ENCODE data around the gene CHID1.

Gene CHID1

DNA sequence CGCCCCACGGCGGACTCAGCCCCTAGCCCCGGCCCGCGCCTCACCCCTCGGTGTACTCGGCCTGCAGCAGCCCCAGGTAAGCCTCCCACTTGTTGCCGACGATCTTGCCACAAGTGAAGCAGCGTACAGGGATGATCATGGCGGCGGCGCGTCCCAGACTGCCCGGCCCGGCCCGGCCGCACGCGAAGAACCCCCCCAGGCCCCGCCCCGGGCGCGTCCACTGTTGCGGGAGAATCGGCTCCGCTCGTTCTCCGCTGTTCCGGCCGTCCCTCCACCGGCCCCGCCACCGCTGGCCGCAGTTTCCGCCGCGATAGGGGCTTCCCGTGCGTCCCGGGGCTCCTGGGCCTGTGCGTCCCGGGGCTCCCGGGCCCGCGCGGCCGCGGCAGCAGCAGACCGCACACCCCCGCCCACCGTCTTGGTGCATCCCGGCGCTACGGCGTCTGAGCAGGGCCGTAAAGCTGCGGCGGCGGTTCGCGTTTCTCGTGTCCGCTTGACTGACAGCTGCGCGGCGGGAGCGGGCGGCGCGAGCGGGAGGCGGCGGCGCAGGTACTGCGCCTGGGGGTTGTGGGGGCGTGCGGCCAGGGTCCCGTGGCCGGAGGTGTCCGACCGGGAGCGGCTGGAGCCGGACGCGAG, 68.1 kb downstream of the CHID1 start, which contains the start of the genes POLR2L and TSPAN4:
Gene POLR2L (minus strand): TSS at position 160 of the 633 bp plus-strand sequence. CDS start 21 bp downstream, at position 139.
Gene TSPAN4 (plus strand): TSS at position 483 of the 633 bp plus-strand sequence. CDS start 7,453 bp downstream, outside the sequence.
- Histone ChIP-seq H3K27me3 (ENCODE audit: control insufficient read depth, insufficient read depth, low read length) (no peaks in the 10 kb centered on the region), H3K4me1 (ENCODE audit: control insufficient read depth, insufficient read depth, low read length) (peaks cover 68% of the 10 kb centered on the region), H3K9me3 (replicated peaks; ENCODE audit: low read length) (no peaks in the 10 kb centered on the region), H3K36me3 (ENCODE audit: insufficient read depth, low read length) (peaks cover 38% of the 10 kb centered on the region), H3K4me3 (ENCODE audit: low read length) (peak within 1 kb of the TSS; percentile 98), H3K4me2 (ENCODE audit: low read length) (peak within 1 kb of the TSS; percentile 90), H3K9ac (ENCODE audit: low read depth, low read length) (peak within 1 kb of the TSS; percentile 97)

DNA sequence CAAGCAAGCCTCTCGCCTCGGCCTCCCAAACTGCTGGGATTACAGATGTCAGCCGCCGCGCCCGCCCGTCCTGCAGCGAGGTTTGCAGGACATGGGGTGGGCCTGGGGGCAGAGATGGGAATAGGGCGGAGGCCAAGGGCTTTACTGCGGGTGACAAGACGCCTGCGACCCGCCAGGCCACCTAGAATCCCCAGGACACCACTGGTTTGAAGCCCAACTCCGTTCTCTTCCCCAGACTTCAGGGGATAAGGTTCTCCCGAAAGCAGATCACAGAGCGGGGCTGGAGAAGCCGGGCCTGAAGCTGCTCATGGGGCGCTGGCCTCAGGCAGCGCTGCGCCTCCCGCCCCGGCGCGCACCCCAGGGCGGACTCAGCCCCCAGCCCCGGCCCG, 68.6 kb downstream of the CHID1 start:
- Histone ChIP-seq H3K9me3 (replicated peaks; ENCODE audit: low read length) (no peaks in the 10 kb centered on the region), H3K4me2 (ENCODE audit: low read length) (peak overlapping the region; percentile 90), H3K27me3 (ENCODE audit: control insufficient read depth, insufficient read depth, low read length) (no peaks in the 10 kb centered on the region), H3K36me3 (ENCODE audit: insufficient read depth, low read length) (peaks cover 43% of the 10 kb centered on the region), H3K4me1 (ENCODE audit: control insufficient read depth, insufficient read depth, low read length) (peaks cover 70% of the 10 kb centered on the region), H3K9ac (ENCODE audit: low read depth, low read length) (peak overlapping the region; percentile 97), H3K4me3 (ENCODE audit: low read length) (peak overlapping the region; percentile 98)

DNA sequence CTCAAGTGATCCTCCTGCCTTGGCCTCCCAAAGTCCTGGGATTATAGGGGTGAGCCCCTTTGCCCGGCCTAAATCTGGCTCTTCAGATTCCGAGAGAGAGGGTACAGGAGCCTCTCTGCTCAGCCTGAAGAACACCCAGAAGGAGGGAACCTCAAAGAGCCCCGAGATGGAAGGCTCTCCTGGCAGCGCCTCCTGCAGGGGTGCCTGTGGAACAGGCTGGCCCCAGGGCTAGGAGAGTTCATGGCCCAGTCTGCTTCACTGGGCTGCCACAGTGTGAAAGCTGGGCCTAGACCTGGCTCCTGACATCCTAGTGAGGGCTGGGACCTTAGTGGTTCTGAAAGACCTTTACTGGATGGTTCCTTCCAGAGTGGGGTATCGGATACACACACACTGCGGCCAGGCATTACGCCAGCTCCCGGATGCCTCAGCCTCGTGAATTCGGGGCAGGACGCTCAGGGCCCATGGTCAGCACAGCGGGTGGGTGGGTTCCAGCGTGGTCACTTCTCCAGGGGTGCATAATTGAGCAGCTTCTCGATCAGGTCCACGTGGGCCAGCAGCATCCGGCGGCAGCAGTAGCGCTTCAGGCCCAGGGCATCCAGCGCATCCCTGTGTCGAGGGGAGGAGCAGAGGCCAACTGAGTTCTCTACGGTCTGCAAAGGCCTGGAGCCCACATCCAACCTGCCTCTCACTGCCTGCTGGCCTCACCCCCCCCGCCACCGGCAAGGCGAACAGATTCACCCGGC, 70.6 kb downstream of the CHID1 start:
- Histone ChIP-seq H3K9ac (ENCODE audit: low read depth, low read length) (peak overlapping the region; percentile 97), H3K4me2 (ENCODE audit: low read length) (peak overlapping the region; percentile 90), H3K27me3 (ENCODE audit: control insufficient read depth, insufficient read depth, low read length) (no peaks in the 10 kb centered on the region), H3K9me3 (replicated peaks; ENCODE audit: low read length) (no peaks in the 10 kb centered on the region), H3K4me1 (ENCODE audit: control insufficient read depth, insufficient read depth, low read length) (peaks cover 64% of the 10 kb centered on the region), H3K4me3 (ENCODE audit: low read length) (peak overlapping the region; percentile 98), H3K36me3 (ENCODE audit: insufficient read depth, low read length) (peaks cover 55% of the 10 kb centered on the region)

DNA sequence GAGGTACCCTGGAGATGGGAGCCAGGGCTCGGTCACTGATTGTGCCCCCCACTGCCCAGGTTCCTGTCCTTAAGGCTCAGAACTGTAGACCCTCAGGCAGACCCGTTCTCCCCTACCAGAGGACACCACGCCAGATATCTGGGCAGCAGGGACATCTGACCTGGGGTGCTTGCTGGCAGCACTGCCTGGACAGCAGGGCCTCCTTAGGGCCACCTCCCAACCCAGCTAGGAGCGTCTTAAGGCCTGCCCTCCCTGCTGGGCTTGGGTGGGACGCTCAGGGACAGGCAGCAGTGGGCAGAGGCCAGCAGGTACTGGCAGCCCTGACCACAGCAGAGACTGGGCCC, 71.4 kb downstream of the CHID1 start:
- H3K9ac ChIP-seq (ENCODE audit: low read depth, low read length), result peak overlapping the region; percentile 38
- H3K27me3 ChIP-seq (ENCODE audit: control insufficient read depth, insufficient read depth, low read length), result no peaks in the 10 kb centered on the region
- no peaks in the 10 kb centered on the region for H3K9me3 ChIP-seq (replicated peaks; ENCODE audit: low read length)
- H3K4me1 ChIP-seq (ENCODE audit: control insufficient read depth, insufficient read depth, low read length), result peaks cover 65% of the 10 kb centered on the region
- H3K4me3 ChIP-seq (ENCODE audit: low read length), result no peak overlapping the region
- H3K36me3 ChIP-seq (ENCODE audit: insufficient read depth, low read length), result peaks cover 55% of the 10 kb centered on the region
- peak overlapping the region; percentile 90 for H3K4me2 ChIP-seq (ENCODE audit: low read length)

DNA sequence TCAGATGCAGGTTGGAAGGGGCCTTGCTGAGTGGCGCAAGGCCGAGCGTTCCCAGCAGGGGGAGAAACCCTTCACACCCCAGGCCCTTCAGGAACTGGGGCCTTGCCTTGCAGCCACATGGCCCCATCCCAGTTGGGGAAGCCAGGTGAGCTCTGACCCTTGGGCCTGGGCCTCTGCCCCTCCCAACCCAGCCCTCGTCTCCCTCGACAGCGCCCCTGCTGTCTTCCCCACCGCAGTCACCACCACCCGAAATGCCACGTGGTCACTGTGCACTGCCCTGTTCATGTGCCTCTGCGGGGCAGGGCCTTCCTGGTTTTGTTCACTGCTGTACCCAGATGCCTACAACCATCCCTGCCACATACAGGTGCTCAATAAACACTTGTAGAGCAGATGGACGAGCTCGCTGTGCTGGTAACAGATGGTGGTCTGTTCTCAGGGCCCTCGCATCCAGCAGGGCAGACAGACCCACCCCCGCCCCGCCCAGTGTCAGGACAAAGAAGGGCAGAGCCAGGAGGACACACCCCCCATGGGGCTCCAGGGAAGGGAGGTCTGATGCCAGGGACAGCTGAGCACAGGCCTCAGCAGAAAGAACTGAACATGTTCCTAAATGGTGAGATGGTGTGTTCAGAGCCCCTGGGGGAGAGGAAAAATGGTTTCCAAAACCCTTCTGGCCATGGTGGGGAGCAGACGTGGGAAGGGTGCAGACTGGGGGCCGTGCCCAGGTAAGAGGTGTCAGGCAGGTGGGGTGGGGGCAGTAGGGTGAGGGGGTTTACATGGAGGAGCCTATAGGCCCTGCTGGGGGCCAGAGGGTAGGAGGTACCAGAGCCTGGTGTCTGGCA, 72.0 kb downstream of the CHID1 start:
- Histone ChIP-seq H3K4me2 (ENCODE audit: low read length) (peak overlapping the region; percentile 8), H3K9me3 (replicated peaks; ENCODE audit: low read length) (no peaks in the 10 kb centered on the region), H3K4me1 (ENCODE audit: control insufficient read depth, insufficient read depth, low read length) (peaks cover 64% of the 10 kb centered on the region), H3K4me3 (ENCODE audit: low read length) (no peak overlapping the region), H3K9ac (ENCODE audit: low read depth, low read length) (peak overlapping the region; percentile 38), H3K36me3 (ENCODE audit: insufficient read depth, low read length) (peaks cover 55% of the 10 kb centered on the region), H3K27me3 (ENCODE audit: control insufficient read depth, insufficient read depth, low read length) (no peaks in the 10 kb centered on the region)

DNA sequence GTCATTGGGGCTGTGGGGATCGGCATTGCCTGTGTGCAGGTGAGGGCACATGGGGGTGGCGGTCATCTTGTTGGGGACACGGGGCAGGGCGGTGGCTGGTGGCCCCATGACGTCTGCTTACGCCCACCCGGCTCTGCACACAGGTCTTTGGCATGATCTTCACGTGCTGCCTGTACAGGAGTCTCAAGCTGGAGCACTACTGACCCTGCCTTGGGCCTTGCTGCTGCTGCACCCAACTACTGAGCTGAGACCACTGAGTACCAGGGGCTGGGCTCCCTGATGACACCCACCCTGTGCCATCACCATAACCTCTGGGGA, 72.7 kb downstream of the CHID1 start:
- Histone ChIP-seq H3K9ac (ENCODE audit: low read depth, low read length) (no peak overlapping the region), H3K9me3 (replicated peaks; ENCODE audit: low read length) (no peaks in the 10 kb centered on the region), H3K27me3 (ENCODE audit: control insufficient read depth, insufficient read depth, low read length) (no peaks in the 10 kb centered on the region), H3K36me3 (ENCODE audit: insufficient read depth, low read length) (peaks cover 55% of the 10 kb centered on the region), H3K4me3 (ENCODE audit: low read length) (no peak overlapping the region), H3K4me1 (ENCODE audit: control insufficient read depth, insufficient read depth, low read length) (peaks cover 63% of the 10 kb centered on the region), H3K4me2 (ENCODE audit: low read length) (no peak overlapping the region)

DNA sequence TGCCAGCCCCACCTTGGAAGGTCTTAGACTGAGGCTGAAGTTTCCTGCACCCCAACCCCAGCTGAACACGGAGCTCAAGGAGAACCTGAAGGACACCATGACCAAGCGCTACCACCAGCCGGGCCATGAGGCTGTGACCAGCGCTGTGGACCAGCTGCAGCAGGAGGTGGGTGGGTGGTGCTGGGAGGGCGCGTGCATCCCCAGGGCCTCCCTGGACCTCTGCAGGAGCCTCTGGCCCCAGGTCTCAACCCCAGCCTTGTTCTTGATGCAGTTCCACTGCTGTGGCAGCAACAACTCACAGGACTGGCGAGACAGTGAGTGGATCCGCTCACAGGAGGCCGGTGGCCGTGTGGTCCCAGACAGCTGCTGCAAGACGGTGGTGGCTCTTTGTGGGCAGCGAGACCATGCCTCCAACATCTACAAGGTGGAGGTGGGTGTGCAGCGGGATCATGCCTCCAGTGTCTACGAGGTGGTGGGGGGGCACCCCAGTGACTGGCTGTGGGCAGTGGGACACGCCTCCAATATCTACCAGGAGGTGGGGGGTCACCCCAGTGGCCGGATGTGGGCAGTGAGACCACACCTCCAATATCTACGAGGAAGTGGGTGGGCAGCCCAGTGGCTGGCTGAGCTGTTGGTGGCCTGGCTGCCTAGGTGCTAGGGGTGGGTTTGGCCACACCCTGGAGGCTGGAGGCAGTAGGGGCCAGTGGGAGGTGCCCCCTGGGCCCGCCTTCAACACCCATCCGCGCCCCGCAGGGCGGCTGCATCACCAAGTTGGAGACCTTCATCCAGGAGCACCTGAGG, 73.2 kb downstream of the CHID1 start:
- Histone ChIP-seq H3K36me3 (ENCODE audit: insufficient read depth, low read length) (peaks cover 55% of the 10 kb centered on the region), H3K4me3 (ENCODE audit: low read length) (no peak overlapping the region), H3K4me1 (ENCODE audit: control insufficient read depth, insufficient read depth, low read length) (peaks cover 65% of the 10 kb centered on the region), H3K9me3 (replicated peaks; ENCODE audit: low read length) (no peaks in the 10 kb centered on the region), H3K27me3 (ENCODE audit: control insufficient read depth, insufficient read depth, low read length) (no peaks in the 10 kb centered on the region), H3K9ac (ENCODE audit: low read depth, low read length) (no peak overlapping the region), H3K4me2 (ENCODE audit: low read length) (no peak overlapping the region)

DNA sequence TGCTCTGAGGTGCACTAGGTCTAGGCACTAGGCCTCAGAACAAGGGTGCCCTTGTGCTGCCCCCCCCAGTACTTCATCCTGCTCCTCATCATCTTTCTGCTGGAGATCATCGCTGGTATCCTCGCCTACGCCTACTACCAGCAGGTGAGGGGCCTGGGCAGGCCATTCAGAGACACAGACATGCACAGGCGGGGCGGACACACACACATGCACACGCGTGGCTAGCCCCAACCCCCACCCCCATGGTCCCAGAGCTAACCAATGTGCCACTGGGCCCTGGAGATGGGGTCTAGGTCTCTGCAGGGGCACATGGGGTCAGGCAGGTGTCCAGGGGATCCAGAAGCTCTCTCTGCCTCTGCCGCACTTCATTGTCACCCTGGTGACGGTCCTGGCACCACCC, 73.9 kb downstream of the CHID1 start:
- Histone ChIP-seq H3K4me1 (ENCODE audit: control insufficient read depth, insufficient read depth, low read length) (peaks cover 72% of the 10 kb centered on the region), H3K27me3 (ENCODE audit: control insufficient read depth, insufficient read depth, low read length) (no peaks in the 10 kb centered on the region), H3K4me3 (ENCODE audit: low read length) (no peak overlapping the region), H3K9ac (ENCODE audit: low read depth, low read length) (no peak overlapping the region), H3K9me3 (replicated peaks; ENCODE audit: low read length) (no peaks in the 10 kb centered on the region), H3K4me2 (ENCODE audit: low read length) (no peak overlapping the region), H3K36me3 (ENCODE audit: insufficient read depth, low read length) (peaks cover 55% of the 10 kb centered on the region)

DNA sequence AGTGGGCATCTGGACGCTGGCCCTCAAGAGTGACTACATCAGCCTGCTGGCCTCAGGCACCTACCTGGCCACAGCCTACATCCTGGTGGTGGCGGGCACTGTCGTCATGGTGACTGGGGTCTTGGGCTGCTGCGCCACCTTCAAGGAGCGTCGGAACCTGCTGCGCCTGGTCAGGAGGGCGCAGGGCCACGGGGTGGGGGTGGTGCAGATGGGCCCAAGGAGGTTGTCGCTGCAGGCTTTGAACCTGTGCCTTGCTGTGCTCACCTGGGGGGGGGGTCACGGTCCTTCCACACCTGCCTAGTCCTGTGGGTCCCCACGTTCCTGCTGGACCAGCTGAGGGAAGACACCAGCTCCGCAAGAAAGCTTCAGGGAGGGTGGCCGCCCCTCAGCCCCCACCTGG, 74.3 kb downstream of the CHID1 start:
- Histone ChIP-seq H3K4me2 (ENCODE audit: low read length) (no peak overlapping the region), H3K36me3 (ENCODE audit: insufficient read depth, low read length) (peaks cover 54% of the 10 kb centered on the region), H3K4me3 (ENCODE audit: low read length) (no peak overlapping the region), H3K4me1 (ENCODE audit: control insufficient read depth, insufficient read depth, low read length) (peaks cover 76% of the 10 kb centered on the region), H3K9ac (ENCODE audit: low read depth, low read length) (no peak overlapping the region), H3K27me3 (ENCODE audit: control insufficient read depth, insufficient read depth, low read length) (no peaks in the 10 kb centered on the region), H3K9me3 (replicated peaks; ENCODE audit: low read length) (no peaks in the 10 kb centered on the region)

DNA sequence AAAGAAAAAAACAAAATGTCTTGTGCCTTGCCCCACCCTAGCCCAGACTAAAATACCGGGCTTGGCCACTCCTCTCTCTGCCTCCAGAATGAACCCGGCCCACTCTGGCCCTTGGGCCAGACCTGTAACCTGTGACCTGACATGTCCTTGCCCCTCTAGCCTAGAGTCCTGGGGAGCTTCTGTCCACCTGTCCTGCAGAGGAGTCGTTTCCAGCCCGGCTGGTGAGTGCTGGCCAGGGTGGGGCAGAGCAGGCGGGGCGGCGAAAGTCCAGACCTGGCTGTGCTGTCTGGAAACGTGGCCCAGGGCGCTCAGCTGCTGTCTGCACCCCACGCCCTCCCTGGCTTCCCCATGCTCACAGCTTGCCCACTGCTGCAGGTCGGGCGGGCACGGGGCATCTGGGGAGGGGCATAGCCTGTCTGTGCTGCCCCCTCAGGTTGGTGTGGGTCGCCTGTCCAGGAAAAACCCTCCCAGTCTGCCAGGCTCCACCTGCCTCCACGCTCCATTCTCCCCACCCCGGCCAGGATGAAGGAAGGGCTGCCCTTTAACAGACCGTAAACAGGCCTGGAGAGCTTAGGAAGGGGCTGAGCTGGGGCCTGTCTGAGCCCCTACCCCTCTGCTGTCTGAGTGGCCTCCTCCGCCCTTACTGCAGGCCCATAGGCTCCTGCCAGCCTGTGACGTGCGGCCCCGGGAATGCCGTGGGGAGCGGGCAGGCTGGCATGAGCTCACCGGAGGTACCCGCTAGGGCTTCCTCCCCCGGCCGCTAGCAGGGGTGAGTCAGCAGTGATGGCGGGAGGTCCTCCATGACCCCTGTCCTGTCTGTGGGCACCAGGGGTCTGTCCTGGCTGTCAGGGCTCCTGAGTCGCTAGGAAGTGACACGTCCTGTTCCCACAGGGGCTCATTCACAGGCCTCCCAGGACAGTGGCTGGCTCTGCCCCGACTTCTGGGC, 76.0 kb downstream of the CHID1 start:
- Histone ChIP-seq H3K4me2 (ENCODE audit: low read length) (peak overlapping the region; percentile 97), H3K36me3 (ENCODE audit: insufficient read depth, low read length) (peaks cover 38% of the 10 kb centered on the region), H3K27me3 (ENCODE audit: control insufficient read depth, insufficient read depth, low read length) (no peaks in the 10 kb centered on the region), H3K4me1 (ENCODE audit: control insufficient read depth, insufficient read depth, low read length) (peaks cover 78% of the 10 kb centered on the region), H3K9me3 (replicated peaks; ENCODE audit: low read length) (no peaks in the 10 kb centered on the region), H3K4me3 (ENCODE audit: low read length) (peak overlapping the region; percentile 92), H3K9ac (ENCODE audit: low read depth, low read length) (peak overlapping the region; percentile 97)

All from skeletal muscle satellite cell (primary cell).